NOMO-1 (cell line): ENCODE data around the gene RNF8.
"Not testable (repeated sequence)": the region's sequence is repeated elsewhere in the genome, so short reads cannot be mapped to it uniquely, and the experiment has no call there.

Source experiments
- DNase-seq, 2 experiments: peaks; one replicate each; lab custom pipeline; 2025; ENCODE audit not compliant: unreplicated experiment in 2 of 2; lab: John Stamatoyannopoulos, UW

The RNF8 gene

DNA sequence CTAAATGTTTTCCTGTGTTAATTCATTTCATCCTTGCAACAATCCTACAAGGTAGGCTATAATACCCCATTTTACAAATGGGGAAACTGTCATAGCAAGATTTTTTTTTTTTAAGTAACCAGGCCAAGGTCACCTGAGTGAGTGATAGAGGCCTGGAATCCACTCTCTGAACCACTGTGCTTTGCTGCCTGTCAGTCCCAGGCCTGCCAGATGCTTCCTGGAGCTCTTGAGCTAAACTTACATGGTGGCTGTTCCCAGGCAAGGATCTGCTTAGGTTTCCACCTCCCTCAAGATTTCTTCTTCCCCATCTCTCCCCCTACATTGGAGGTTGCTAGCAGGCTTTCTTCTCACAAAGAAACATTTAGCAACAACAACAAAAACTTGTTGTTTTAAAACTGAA, 32.7 kb upstream of the RNF8 start:
- no peak for DNase-seq

DNA sequence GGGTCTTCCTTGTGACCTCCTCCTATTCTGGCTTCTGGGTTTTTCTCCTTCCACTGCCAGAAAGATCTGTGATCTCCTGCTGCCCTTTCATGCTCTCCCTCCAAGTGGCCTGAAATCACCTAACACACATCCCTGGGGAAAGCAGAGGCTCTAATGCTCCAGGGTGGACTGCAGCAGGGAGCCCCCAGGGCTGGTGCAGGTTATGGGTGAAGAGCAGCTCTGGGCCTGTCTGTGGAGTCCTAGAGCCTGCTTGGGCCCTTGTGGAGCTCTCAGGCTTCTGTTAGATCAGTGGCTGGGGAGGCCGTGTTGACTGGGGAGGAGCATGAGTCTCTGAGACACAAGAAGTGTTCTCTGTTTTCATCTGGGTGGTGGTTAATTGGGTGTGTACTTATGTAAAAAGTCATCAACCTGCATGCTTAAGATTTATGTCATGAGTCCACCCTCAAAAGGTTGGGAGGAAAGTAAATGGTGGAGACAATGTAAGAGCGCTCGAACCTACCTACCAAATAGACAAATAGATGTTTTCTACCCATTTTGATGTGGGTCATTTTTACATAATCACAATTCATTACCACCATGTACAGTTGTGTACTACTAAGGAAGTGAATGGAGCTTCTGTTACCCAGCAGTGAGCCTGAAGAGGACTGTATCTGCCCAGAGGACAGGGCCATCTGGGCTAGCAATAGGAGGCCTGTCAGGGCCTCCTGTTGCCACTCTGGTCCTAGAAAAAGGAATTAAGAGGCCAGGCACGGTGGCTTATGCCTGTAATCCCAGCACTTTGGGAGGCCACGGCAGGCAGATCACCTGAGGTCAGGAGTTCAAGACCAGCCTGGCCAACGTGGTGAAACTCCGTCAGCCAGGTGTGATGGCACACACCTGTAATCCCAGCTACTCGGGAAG, 32.0 kb upstream of the RNF8 start:
- DNase-seq = no peak

DNA sequence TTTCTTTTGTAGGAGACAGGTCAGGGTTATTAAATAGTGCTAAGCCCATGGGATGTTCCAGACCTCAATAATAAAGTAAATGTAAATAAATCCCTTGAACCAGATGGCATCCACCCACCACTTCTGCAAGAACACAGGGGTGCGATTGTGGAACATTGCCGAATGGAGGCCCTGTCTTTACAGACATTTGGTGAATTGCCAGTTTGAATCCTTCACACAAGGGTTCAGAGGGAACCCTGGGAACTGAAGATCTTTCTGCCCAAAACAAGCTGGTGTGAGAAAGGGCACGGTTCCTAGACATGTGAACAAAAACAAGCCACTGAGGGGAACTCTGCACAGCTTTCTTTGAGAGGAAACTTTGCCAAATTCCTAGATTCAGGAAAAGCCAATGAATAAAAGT, 30.2 kb upstream of the RNF8 start:
- DNase-seq = no peak

DNA sequence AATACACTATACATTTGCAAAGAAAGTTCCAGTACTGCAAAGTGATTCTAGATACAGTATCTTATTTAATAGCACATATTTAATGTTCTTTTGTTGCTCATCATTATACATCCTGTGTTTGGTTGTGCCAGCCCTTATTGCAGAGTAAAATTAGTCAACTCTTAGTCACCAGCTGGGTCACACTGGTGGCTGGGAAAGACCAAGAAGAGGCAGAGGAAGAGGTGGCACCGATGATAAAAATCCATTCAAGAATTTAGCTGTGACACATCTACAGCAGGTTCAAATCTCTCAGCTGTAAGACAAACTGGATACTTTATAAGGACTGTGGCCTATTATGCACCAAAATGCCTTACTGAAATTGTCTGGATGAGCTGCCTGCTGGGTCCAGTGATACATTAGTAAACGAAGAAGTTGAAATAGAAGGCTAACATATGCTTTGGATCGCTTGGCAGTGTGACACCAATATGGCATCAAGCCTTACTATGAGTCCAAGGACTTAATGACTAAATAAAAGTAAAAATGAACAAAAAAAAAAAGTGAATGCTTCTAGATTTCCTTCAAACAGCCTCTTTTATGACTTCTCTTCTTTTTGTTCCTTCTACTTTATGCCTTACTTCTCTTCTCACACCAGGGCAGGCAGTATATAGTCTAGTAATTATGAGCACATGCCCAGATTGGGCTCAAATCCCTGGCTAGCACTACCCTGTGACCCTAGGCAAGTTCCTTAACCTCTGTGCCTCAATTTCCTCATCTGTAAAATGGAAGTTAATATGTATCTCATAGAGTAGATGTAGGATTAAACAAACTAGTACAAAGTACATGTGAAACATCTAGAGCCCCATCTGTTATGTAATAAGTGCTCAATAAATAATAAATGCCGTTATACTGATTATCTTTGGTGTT, 29.4 kb upstream of the RNF8 start:
- no peak for DNase-seq

DNA sequence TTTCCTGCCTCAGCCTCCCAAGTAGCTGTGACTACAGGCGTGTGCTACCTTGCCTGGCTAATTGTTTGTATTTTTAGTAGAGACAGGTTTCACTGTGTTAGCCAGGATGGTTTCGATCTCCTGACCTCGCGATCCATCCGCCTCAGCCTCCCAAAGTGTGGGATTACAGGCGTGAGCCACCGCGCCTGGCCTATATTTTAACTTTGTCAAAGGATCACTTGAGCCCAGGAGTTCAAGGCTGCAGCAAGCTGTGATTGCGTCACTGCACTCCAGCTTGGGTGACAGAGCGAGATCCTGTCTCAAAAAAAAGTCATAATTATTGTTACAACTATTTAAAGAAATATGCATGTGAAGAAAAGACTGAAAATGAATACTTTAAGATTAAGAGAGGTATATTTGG, 23.4 kb upstream of the RNF8 start:
- DNase-seq = not testable (repeated sequence)

DNA sequence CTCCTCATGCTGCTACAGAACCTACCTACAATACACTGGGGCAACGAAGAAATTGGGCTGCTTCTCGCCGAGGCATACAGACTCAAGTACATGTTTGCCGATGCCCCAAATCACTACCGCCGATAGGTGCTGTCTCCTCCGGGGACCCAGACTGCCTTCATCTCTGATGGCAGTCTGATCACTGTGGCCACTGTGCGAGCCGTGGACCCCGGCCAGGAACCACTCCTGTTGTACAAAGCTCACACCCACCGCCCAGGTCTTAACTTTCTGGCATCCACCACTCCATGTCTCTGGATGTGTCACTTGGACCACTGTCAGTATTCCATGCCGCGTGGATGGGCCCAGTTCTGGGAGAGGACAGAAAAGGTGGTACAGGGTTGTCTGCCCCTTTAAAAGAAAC, 22.7 kb upstream of the RNF8 start:
- DNase-seq = no peak

DNA sequence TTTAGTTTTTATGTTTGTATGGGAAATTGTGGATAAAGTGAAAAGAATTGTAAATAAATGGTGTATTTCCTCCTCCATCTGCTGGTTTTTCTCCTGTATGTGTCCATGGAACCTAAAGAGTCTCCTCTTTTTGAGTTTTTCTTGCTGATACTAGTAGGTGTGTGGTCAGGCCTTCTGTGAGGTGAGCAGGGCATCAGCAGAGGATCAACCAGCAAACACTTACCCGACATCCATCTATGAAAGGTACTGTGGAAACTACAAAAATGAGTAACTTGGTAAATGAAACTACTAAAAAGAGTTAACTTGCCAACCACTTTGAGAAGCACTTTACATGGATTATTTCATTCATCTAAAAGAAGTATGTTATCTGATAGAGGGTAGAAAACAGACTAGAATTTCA, 20.9 kb upstream of the RNF8 start:
- DNase-seq = no peak

DNA sequence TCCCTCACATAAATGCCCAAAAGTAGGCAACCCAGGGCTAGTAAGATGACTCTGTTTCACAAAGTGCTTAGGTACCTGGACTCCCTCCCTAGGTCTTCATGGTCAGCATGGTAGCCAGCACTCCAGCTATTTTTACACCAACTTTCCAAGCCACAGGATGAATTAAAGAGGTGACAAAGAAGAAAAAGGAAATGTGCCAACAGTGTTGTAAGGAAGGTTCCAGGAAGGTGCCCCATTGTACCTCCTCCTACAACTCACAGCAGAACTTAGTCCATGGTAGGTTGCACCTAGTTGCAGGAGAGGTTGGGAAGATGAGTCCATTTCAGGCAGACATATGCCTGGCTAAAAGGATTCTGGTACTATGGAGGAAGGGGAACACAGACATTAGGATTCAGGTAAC, 19.7 kb upstream of the RNF8 start:
- DNase-seq = no peak

DNA sequence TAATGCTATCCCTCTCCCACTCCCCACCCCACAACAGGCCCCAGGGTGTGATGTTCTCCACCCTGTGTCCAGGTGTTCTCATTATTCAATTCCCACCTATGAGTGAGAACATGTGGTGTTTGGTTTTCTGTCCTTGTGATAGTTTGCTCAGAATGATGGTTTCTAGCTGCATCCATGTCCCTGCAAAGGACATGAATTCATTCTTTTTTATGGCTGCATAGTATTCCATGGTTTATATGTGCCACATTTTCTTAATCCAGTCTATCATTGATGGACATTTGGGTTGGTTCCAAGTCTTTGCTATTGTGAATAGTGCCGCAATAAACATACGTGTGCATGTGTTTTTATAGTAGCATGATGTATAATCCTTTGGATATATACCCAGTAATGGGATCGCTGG, 15.5 kb upstream of the RNF8 start:
- DNase-seq = not testable (repeated sequence)

DNA sequence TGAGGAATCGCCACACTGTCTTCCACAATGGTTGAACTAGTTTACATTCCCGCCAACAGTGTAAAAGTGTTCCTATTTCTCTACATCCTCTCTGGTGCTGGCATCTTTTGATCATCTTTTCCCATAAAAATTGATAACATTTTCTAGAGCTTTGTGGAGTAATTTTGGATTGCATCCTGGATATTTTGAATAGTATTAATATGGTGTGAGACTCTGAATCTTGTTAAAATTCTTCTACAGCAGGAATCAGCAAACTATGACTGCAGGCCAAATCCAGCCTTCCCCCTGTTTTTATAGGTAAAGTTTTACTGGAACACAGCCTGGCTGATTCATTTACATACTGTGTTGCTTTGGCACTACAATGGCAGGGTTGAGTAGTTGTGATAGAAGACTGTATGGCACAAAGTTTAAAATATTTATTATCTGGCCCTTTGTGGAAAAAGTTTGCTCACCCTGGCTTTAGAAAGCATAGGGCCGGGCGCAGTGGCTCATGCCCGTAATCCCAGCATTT, 15.0 kb upstream of the RNF8 start:
- DNase-seq = no peak

DNA sequence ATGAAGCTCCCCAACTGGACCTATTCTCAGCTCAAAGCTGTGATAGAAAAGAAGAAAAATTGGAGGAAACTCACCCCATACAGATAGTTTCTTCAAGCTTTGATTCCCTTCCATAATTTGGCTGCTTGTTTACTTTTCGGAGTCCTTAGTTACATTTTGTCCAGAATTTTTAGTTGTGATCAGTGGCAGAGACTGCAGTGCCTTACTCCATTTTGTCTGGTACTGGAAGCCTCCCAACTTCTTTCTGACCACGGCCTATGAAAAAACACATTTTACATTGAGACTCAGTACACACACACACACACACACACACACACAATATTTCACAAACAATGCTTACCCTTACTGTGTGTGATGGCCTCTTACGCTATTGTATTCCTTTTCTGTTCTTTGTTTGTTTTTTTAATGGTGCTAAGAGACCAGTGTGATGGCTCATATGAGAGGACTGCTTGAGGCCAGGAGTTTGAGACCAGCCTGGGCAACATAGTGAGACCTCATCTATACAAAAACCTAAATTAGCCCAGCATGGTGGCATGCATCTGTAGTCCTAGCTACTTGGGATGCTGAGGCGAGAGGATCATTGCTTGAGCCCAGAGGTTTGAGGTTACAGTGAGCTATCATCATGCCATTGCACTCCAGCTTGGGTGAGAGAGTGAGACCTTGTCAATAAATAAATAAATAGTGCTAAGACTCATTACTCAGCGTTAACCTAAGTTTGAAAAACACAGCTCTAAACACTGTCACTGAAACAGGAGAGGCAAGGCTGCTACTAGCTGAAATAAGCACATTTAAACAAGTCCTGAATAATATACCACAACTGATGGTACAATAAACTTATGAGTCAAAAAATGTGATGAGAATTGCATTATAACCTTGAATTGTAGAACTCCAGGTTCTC, 13.8 kb upstream of the RNF8 start:
- no peak for DNase-seq

DNA sequence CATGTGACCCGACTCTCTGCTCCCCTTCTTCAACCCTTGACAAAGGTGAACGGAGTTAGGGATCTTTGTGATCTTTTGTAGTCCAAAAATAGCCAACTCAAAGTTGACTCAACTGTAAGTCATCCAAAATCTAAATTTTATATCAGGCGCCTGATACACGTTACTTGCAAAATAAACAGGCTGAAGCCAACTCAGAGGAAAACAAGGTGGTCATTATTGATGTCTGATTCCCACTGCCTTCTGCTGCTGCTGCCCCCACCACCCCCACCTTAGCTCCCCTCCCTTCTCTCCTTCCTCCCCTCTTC, 13.2 kb upstream of the RNF8 start:
- DNase-seq = no peak

DNA sequence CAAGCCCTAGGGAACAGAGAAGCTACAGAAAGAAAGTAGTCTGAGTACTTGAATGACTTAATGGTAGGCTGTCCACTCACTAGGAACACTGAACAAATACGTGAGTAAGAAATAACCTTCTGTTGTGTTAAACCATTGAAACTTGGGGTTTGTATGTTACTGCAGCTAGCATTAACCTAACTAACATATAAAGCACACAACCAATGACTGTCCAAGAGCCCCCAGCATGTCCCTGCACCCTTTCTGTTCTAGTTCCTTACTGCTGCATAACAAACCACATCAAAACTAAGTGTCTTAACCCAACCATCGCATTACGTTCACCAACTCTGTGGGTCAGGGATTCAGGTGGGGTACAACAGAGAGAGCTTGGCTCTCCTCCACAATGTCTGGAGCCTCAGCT, 10.5 kb upstream of the RNF8 start:
- DNase-seq = no peak

DNA sequence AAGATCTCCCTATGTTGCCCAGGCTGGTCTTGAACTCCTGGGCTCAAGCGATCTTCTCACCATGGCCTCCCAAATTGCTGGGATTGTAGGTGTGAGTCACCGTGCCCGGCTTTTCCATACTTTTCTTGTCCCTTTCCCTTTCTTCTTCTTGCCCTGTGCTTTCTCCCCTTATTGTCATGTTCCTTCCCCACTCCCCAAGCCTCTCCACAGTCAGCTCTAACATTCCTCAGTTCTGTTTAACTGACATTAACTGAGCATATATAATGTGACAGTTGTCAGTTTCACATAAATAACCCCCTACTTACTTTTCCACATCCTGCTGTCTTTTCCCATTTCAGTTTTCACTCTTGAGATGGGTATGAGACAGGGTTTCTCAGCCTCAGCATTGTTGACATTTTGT, 9.5 kb upstream of the RNF8 start:
- no peak for DNase-seq

DNA sequence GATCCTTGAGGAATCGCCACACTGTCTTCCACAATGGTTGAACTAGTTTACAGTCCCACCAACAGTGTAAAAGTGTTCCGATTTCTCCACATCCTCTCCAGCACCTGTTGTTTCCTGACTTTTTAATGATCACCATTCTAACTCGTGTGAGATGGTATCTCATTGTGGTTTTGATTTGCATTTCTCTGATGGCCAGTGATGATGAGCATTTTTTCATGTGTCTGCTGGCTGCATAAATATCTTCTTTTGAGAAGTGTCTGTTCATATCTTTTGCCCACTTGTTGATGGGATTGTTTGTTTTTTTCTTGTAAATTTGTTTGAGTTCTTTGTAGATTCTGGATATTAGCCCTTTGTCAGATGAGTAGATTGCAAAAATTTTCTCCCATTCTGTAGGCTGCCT, 8.0 kb upstream of the RNF8 start:
- DNase-seq = not testable (repeated sequence)

DNA sequence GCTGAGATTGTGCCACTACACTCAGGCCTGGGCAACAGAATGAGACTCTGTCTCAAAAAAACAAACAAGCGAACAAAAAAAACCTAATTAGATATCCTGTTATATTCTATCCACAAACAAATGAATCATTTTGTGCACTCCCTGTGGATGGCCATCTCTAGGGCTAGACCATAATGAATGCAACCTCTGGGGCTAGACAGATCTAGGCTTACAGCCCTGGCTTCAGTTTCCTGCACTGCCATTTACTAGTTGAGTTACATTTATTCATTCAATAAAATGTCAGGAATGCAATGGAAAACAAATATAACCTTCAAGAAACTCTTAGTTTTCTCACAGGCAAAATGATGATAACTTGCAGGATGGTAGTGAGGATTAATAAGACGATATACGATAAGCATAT, 6.6 kb upstream of the RNF8 start:
- DNase-seq = no peak

DNA sequence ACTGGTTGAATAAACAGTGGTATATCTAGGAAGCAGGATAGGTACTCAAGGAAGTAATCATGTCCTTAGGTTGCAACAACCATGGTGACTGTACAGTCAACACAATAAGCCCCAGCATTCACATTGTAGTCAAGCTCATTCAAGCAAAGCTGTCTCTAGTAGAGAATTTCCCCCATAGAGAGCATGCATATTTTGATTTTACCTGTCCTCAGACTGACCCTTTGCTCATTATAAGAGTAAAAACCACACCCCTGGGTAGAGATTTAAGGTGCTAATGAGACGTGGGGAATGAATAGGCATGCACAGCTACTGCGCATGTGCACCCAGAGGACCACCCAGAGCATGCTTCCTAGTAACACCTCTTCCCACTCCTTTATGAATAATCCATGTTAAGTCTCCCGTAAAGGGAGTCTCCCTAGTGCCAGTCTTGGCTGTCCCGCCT, 6.1 kb upstream of the RNF8 start:
- DNase-seq = no peak

DNA sequence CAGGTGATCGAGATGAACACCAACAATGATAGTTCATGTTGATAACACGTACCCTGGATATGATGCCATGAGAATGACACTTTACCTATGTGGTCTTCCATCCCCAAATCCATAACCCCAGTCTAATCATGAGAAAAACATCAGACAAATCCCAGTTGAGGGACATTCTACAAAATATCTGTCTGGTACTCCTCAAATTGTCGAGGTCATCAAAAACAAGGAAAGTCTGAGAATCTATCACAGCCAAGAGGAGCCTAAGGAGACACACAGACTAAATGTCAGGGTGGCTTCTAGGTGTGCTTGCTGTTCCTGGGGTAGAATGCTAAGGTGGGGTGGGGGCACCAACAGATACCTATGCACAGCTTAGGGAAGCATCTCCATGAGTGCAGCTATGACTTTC, 2.8 kb upstream of the RNF8 start:
- no peak for DNase-seq

DNA sequence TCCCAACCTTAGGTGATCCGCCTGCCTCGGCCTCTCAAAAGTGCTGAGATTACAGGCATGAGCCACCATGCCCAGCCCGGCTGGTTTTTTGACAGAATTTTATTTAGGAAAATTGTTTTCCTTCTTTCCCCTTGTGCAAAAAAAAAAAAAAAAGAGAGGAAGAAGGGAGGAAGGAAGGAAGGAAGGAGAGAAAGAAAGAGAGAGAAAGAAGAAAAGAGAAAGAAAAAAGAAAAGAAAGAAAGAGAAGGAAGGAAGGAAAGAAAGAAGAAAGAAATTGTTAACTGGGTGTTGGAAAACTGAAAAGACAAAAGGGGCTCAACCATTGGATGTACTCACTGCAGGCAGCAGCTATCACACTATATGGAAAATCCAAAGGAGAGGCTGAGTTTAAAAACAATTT, 1.4 kb upstream of the RNF8 start:
- no peak for DNase-seq

DNA sequence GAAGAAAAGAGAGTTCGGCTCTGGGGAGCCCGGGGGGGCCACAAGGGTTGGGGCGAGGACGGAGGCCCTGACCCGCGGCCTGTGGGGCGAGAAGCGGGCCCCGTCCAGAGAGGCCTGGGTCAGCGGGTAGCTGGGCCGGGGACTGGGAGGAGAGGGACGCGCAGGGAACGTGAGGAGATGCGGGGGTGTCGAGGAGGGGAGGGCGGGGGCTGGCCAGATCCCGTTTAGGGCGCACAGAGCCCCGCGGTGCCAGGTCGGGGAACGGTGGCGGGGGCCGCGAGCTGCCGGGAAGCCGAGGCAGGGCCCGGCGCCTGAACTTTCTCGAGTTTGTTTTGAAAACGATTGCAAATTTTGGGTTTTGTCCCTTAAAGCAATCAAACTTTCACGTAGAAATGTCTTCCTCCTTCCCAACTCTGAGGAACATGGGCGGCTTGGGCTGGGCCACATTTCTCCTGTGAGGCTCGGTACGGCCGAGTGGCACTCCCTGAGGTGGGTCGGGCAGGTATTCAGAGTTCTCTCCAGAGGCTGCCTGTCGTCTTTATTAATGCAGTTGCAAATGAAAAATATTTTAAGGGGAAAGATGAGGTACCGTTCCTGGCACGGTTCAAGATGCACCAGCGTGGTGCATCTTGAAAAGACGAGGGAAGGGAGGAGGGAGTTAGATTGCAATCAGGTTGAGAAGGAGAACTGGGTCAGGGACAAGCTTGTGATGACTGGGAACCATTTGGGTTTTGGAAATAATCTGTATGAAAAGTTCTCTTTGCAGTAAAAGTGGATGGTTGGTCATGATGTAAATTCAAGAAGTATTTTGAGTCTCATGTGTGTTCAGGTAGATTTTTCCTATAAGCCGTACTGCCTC, 972 bp downstream of the RNF8 start:
- no peak for DNase-seq
